Thoracic aorta (tissue), 2 donors: ENCODE data around the gene SGK2. TPM values are rescaled to one million over a fixed set of nuclear protein-coding genes. Genes with fewer than 3 reads are reported as not detected.

Experiments
- ATAC-seq: fragments of 150-250 bp; one replicate; pipeline ENCODE4 v1.8.0; 2017; ENCODE audit warnings: low read depth; ENCODE audit not compliant: insufficient number of reproducible peaks, low FRiP score
- DNase-seq: peaks from one replicate; pipeline ENCODE4 v3.0.0-alpha.2; 2020; ENCODE audit warnings: low spot score
- H3K27ac ChIP-seq, 2 donors: fragments of 200-600 bp; sonication (generic); 1 replicate in 1 of 2; 2 replicates in 1 of 2; pipeline ENCODE4 v1.5.1; 2016; ENCODE audit warnings: mild to moderate bottlenecking in 2 of 2, moderate library complexity in 2 of 2
- H3K27me3 ChIP-seq: fragments of 200-600 bp; sonication (generic); replicated peaks from 2 replicates; pipeline ENCODE4 v1.6.0; 2016; ENCODE audit warnings: mild to moderate bottlenecking; ENCODE audit not compliant: insufficient read depth
- H3K36me3 ChIP-seq: fragments of 200-600 bp; sonication (generic); one replicate; pipeline ENCODE4 v1.5.1; 2016
- H3K4me1 ChIP-seq, 2 donors: fragments of 200-600 bp; sonication (generic); 1 replicate in 1 of 2; 2 replicates in 1 of 2; pipeline versions ENCODE4 v1.5.1 to v1.6.0; 2016; ENCODE audit warnings: low read depth in 2 of 2, mild to moderate bottlenecking in 1 of 2; ENCODE audit not compliant: control insufficient read depth in 1 of 2
- H3K4me3 ChIP-seq: fragments of 200-600 bp; sonication (generic); 2 replicates; pipeline ENCODE4 v1.5.1; 2016; ENCODE audit warnings: mild to moderate bottlenecking
- H3K9me3 ChIP-seq: fragments of 200-600 bp; sonication (generic); 2 replicates; pipeline ENCODE4 v1.5.1; 2016
- CTCF ChIP-seq: fragments of 200-600 bp; sonication (generic); IDR thresholded peaks from one replicate; pipeline ENCODE4 v1.5.1; 2019; ENCODE audit warnings: antibody characterized with exemption
- total RNA-seq, 2 donors: library from RNA; depleted of rRNA; stranded (reverse); fragments of >200 nt; gene quantifications; one replicate each; pipeline versions ENCODE4 v1.1.0 to v1.2.3, GENCODE V29; 2016

Gene SGK2
- total RNA-seq, 2 donors from 2014 or later = 2.4 to 11.6 TPM

DNA sequence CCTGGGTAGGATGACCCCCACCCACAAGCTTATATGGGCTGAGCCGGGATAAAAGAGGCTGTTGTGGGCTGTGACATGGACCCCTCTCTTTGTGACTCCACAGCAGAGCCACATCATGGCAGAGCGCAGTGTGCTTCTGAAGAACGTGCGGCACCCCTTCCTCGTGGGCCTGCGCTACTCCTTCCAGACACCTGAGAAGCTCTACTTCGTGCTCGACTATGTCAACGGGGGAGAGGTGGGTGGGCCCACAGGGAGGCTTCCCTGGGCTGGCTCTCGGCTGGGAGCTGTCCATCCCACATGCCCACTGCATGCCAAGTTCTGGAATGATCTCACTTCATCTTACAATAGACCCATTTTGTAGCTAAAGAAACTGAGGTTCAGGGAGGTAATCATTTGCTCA lies 10.5 kb downstream of the SGK2 start:
- H3K27ac ChIP-seq = no peak overlapping the region
- H3K27me3 ChIP-seq = no peaks in the 10 kb centered on the region
- no peak for DNase-seq

GRCh38 chr20:43570496-43570895 lies 11.7 kb downstream of the SGK2 start:
- no peaks in the 10 kb centered on the region for H3K27me3 ChIP-seq
- H3K36me3 ChIP-seq = no peaks in the 10 kb centered on the region
- DNase-seq (no peak), ATAC-seq (no peak)
- H3K27ac ChIP-seq = no peak overlapping the region
- no peaks in the 10 kb centered on the region for H3K4me1 ChIP-seq
- TF ChIP-seq CTCF = no peak
- H3K9me3 ChIP-seq = no peaks in the 10 kb centered on the region
- H3K4me3 ChIP-seq = no peak overlapping the region

More for the DNA sequence above, 10.5 kb downstream of the SGK2 start:
- Histone ChIP-seq H3K9me3 (no peaks in the 10 kb centered on the region), H3K4me3 (no peak overlapping the region), H3K36me3 (no peaks in the 10 kb centered on the region), H3K4me1 (no peaks in the 10 kb centered on the region)
- ATAC-seq = no peak
- no peak for TF ChIP-seq CTCF

DNA sequence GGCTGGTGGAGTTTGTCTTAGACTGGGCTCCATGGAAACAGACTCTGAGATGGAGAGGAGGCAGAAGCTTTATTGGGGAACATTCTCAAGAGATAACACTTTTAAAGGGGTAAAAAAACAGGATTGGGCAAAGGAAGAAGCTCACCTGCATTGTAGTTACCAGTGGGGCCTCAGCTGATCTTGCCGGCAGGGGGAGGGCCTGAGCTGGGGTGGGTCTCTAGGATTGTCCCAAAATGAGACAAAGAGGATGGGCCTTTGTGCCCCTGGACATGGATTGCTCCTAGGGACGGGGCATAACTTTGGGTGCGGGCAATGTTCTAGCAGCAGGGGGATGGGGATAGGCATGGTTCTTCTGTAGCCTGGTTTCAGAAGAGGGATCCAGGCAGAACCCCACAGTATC lies 12.5 kb downstream of the SGK2 start:
- no peaks in the 10 kb centered on the region for H3K36me3 ChIP-seq

GRCh38 chr20:43571771-43572170 lies 12.9 kb downstream of the SGK2 start:
- no peak for TF ChIP-seq CTCF
- H3K4me3 ChIP-seq = no peak overlapping the region
- no peaks in the 10 kb centered on the region for H3K9me3 ChIP-seq
- ATAC-seq (no peak), DNase-seq (no peak)
- H3K36me3 ChIP-seq = no peaks in the 10 kb centered on the region
- no peaks in the 10 kb centered on the region for H3K4me1 ChIP-seq
- H3K27ac ChIP-seq = no peak overlapping the region
- no peaks in the 10 kb centered on the region for H3K27me3 ChIP-seq

More for the DNA sequence above, 12.5 kb downstream of the SGK2 start:
- no peaks in the 10 kb centered on the region for H3K4me1 ChIP-seq
- no peaks in the 10 kb centered on the region for H3K9me3 ChIP-seq
- TF ChIP-seq CTCF = no peak
- no peaks in the 10 kb centered on the region for H3K27me3 ChIP-seq
- DNase-seq (no peak), ATAC-seq (no peak)
- no peak overlapping the region for H3K27ac ChIP-seq
- no peak overlapping the region for H3K4me3 ChIP-seq

- no peak overlapping the region for H3K4me3 ChIP-seq
- H3K27me3 ChIP-seq = no peaks in the 10 kb centered on the region
- H3K9me3 ChIP-seq = no peaks in the 10 kb centered on the region
- DNase-seq (no peak), ATAC-seq (no peak)
- H3K27ac ChIP-seq = no peak overlapping the region
- H3K36me3 ChIP-seq = no peaks in the 10 kb centered on the region
- no peaks in the 10 kb centered on the region for H3K4me1 ChIP-seq
- no peak for TF ChIP-seq CTCF
Measured at GRCh38 chr20:43572891-43573290, 14.1 kb downstream of the SGK2 start.
